HG03135 (cell line): ENCODE data around the gene SMAD3.

Source experiments
- ATAC-seq: cut with Tn5 transposase; IDR thresholded peaks from one replicate; pipeline ENCODE4 v1.9.1; 2021; ENCODE audit warnings: mild to moderate bottlenecking, moderate library complexity; ENCODE audit not compliant: unreplicated experiment

The SMAD3 gene

DNA sequence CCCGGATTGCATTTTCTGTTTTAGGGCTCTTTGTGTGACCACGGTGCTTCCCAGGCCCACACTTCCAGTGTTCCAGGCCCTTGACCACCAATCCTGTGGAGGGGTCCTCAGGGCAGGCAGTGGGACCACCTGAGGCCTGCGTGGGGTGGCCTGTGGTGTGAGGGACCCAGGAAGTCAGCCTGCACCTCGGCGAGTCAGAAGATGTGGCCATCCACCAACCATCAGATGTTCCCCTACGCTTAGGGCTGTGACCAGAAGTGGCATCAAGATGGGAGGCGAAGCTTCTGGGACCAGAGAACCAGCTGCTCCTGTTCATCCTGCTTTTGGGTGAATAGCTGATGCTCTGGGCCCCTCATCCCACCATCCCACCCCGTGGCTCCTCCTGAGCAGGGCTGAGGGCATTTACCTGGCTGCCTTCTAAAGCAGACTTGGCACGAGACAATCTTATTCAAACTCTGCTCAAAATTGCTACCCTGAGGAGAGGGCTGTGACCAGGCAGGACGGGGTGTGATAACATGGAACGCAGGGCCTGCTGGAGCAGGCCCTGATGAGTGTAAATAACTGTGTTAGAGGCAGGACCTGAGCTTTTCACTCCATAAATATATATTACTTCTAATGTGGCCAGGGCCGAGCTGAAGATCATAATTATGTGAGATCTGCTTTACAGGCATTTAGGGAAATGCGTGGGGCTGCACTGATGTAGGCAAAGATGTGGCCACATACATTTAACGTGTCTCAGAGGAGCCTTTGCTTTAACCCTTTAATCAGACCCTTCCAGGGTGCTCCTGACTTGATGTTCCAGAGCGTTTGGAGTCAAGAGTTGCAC, 28.8 kb downstream of the SMAD3 start:
- no peak for ATAC-seq

DNA sequence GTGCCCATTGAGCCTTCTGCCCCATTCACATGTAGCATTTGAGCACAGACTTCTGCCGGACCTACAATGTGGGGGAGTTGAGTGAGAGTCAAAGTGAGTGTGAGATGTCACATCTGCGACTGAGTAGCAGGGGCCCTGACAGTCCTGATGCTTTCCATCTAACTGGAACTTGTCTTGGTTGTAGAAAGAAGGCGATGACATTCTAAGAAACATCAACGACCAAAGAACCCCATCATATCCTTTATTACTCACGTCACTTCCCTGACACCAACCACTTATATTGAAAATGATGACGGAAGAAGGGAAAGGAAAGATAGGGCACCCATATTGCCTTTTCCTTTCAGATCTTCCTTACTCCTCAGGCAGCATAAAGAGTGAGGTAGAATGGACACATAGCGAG, 30.5 kb downstream of the SMAD3 start:
- no peak for ATAC-seq

DNA sequence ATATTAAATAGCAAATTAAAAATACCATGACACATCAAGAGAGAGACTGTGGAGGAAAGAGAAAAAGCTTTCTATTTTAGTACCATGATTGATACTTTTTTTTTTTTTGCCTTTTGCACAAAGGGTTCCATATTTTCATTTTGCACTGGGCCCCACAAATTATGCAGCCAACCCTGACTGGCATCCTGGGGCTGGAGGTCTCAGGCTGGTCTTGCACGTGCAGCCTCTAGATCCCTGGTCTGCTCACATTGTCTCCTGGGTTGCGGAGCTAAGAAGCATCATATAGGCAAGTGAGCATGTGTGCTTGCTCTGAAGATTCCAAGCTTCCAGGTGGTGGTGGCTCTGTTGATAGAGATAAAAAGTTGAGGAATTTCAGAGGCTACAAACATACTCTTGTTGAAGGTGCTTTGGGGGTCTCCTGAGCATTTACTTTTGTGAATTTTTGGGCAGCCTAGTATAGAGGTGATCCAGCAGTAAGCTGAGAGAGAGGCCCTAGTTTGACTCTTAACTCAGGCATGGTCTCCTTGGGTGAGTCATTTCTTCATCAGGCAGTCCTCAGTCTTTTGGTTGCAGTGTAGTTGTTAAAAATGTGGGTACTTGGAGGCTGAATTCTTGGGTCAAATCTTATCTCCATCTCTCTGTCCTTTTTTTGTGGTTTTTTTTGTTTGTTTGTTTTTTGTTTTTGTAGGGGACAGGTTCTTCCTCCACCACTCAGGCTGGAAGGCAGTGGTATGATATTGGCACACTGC, 31.3 kb downstream of the SMAD3 start:
- ATAC-seq = no peak

DNA sequence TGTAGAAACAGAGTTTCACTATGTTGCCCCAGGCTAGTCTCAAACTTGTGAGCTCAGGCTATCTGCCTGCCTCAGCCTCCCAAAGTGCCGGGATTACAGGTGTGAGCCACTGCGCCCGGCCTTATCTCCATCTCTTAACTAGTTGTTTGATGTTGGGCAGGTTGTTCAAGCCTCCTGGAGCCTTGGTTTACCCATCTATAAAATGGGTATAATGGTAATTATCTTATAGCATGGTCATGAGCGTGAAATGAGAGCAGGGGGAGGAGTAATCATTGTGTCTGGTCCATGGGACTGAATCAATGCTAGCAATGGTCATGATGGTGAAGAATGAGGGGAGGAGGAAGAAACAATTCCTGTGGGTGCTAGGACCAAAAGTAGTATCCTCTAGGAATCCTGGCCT, 32.0 kb downstream of the SMAD3 start:
- no peak for ATAC-seq

DNA sequence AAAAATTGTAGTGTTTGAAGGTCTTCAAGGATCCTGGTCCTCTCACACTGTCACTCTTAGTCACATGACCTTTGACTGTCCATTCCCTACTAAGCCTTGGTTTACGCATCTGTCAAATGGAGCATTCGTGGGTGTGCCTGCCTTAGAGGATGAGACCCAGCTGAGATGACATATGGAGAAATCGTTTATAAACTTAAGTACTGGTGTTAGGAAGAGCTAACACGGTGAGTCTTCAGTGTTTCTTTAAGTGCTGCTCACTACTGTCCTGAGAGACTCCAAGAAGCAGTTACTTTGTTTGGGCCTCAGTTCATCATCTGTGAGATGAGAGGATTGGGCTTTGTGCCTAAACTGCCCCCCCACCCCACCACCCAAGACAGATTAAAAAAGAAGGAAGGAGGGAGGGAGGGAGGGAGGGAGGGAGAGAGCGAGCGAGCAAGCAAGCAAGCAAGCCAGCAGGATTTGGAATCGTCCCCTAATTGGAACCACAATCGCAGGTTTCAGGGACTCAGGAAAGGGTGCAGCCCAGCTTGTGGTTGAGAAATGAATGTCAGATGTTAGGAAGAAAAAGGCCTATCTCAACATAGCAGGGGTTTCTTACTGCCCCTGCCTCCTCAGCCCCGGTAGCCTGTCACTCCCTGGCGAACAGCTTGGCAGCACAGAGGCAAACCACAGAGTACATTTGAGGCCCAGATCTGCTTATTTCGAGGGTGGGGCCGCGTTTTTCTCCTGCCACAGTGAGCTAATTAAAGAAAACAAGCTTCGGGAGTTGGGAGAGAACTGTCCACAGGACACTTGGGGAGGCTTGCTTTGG, 32.7 kb downstream of the SMAD3 start:
- no peak for ATAC-seq

DNA sequence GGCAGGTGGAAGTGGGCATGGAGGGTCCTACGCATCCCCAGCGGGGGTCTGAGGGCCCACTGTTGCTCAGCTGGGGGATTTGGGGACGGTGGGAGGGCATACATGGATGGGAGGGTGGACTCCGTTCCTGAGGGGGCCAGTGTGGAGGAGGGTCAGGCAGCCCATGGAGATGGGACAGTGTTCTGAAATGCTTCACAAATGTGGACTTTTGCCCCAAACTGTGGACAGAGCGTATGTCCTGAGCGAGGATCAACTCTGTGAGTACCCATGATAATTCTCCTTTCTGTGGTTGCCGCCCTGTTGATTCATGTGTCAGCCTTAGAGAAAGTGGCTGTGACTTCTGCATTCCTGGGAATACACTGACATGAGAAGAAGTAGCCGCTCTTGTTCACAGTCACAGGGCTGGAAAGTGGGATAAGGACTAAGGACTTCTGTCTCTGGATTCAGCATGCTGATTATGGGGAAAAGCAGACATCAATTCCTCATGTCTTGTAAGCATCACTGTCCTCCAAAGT, 33.4 kb downstream of the SMAD3 start:
- no peak for ATAC-seq

DNA sequence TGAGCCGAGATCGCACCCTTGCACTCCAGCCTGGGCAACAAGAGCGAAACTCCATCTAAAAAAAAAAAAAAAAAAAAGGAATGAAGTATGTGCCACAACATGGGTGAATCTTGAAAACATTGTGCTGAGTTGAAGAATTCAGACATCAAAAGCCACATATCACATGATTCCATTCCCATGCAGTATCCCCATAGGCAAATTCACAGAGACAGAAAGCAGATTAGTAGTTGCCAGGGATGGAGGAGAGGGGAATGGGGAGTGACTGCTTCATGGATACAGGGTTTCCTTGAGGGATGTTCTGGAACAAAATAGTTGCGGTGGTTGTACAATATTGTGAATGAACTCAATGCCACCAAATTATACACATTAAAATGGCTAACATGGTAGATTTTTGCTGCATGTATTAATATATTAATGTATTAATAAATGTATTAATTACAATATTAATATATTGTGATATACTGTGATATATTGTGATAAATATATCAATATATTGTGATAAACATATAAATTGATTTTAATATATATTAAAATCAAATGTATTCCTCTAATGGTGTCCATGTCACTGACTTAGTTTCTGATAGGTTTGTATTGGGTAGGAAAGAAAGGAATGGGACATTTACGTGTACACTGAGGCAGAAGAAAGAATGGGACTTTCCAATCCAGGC, 34.9 kb downstream of the SMAD3 start:
- no peak for ATAC-seq

DNA sequence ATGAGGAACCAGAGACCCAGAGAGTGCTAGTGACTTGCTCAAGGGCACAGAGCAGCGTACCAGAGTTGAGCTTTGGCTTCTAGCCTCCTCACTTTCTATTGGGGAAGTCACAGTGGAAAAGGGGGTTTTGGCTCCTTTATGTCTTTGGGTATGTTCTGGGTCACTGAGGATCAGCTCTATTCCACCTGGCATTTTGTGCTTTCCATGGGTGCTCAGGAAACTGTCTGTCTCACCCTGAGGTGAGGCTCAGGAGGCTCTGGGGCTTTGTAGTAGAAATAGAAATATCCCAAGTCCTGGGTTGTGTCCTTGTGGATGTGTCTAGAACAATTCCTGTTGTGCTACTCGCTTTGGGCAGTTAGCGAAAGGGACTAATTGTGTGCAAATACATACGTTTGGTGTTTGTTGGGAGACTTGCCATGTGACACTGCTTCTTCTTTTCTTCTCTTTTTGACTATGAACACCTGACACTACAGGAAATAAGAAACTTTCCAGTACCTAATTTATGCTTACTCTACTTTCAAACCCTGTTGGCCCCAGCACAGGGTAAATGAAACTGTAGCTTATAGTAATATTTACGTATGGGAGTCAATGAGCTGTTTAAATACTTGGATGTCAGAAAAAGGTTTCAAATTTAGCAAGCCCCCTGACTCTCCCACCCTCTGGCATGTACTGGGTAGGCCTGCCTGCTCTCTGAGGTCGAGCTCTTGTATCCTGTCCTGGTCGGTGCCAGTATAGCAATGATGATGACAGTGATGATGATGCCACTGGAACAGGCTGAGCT, 35.6 kb downstream of the SMAD3 start:
- ATAC-seq = peak; percentile 62

DNA sequence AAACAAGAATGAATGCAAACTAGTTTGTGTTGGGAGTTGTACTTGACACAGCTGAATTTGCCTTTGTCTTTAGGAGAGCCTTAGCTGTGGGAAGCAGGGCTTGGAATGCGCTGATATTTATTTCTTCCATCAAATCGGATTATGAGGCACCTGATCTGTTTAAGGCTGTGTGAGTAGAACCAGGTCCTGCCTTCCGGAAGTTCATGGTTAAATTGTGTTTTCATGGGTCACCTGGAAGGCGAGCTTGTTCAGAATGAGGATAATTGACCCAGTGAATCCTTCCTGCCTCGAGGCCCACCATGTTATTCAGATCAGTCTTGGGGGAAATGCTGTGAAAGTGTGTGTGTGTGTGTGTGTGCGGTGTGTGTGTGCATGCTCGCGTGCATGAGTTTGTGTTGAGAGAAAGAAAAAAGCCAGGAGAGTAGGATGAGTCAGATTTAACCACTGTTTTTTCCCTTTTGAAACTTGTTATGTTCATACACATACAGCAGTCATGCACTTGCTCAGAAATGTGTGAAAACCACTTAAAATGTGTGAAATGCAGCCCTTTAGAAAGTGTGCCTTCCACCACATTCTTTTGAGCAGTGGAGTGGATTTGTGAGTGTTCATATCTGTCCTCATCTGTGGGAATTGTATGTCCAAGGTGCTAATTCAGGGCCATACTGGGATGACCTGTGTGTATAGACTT, 36.7 kb downstream of the SMAD3 start:
- ATAC-seq = peak; percentile 38

DNA sequence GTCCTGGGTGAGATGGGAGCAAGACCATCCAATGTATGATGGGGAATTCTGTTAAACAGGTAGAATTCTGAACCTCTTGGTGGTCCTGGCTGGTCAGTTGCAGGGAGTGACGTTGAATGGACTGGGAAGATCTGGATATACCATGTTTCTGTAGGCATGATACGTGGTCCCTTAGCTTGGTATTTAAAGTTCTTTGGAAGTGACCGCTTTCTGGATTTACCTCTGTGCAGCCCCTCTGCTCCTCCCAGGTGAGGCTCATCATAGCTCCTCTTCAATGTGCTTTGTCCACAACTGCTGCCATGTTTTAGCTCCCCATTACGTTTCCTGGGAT, 37.2 kb downstream of the SMAD3 start:
- ATAC-seq = no peak

DNA sequence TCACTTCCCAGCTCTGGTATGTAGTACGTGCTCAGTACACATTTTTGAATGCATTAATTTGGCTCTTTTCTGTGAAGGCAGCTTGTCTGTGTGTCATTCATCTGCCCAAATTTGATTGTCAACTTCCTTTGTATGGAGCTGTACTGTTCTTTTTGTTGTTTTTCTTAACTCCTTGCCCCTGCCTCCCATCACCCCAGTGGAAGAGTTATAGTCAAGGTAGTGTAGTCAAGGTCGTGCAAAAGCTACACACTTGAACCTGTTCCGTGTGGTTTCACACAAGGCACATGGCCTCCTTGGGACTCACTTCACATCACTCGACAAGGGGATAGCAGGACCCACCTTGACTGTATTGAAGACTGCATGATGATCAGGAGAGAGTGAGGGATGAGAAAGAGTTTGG, 37.6 kb downstream of the SMAD3 start:
- ATAC-seq = no peak

DNA sequence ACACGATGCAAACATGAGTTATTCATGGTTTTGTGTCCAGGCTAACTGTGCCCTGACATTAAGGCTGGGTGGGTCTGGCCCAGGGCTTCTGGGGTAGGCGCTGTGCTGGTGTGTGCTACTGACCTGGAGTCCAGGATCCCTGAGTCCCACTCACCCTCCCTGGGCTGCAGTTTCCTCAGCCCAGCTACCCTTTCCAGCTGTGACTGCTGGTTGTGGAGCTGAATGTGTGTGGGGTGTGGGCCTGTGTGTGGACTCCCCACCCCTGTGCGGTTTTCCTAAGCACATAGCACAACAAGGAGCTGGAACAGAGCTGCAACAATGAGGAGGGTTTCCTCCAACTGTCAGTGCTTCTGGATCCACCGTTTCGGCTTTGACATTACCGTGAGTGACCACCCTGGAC, 38.0 kb downstream of the SMAD3 start:
- no peak for ATAC-seq

DNA sequence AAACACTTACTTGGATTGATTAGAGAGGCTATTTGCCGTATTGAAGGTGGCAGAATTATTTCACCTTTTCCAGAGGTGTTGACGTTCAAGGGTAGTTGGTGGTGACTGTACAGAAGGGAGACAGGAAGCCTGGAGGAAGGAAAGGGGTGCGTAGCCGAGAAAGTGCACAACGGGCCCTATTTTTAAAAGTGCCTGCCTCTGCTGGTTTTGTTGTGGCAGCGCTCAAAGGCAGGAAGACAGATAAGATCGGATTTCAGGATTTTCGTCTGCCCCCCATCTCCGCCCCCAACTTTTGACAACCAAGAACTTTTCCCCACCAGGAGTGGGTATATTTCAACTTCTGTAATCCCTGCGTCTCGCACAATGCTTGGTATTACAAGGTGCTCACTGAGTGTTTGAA, 38.5 kb downstream of the SMAD3 start:
- no peak for ATAC-seq

DNA sequence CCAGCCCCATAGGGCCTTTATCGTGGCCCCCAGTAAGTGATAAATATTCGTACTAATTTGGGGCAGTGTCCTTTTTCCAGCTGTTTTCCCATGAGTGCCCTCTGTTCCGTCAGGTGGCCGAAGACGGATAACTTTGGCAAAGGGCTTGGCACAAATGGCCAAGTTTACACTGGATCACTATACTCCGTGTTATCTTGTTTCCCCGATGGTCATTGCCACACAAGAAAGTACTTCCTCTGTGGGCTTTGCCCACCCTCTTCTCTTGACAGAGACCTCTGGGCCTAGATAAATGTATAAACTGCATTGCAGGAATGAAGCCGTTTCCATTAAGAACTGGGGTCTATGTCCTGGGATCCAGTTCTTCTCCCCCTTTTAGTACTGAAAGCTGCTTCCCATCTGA, 39.1 kb downstream of the SMAD3 start:
- ATAC-seq = no peak

DNA sequence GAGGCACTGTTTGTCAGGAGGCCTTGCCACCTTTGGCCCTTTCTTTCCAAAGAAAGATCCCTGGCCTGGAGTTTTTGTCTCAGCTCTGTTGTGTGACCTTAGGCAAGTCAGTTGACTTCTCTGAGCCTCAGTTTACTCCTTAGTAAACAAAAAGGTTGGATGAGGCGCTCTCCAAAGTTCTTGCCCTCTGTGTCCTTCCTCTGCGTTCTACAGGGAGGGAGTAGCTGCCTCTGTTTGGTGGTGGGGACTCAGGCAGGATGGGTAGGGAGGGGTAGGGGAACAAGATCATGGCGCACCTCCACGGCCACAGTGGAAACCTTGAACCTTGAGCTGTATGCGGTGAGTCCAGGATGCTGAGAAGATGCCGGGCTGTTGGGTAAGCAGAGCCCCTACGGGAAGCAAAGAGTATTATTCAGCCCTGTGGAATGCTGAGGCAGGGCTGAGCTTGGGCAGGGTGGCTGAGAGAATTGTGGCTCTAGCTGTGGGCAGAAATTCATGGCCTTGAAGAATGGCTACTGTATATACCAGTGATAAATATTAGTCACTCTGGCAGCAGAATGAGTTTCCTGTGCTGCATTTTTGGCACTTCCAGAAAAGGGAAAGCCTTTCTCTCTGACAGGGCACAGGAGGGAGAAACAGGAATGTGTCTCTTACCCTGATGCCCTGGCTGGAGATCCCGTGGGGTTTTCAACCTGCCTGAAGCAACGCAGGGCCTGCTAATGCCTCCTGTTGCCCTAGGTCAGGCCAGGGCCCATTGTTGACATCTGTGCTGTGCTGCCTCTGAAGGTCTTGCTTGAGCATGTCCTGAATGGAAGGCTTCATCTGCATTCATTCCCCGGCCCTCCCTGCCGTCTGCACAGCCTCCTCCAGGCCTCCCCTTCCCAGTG, 39.9 kb downstream of the SMAD3 start:
- ATAC-seq = no peak

DNA sequence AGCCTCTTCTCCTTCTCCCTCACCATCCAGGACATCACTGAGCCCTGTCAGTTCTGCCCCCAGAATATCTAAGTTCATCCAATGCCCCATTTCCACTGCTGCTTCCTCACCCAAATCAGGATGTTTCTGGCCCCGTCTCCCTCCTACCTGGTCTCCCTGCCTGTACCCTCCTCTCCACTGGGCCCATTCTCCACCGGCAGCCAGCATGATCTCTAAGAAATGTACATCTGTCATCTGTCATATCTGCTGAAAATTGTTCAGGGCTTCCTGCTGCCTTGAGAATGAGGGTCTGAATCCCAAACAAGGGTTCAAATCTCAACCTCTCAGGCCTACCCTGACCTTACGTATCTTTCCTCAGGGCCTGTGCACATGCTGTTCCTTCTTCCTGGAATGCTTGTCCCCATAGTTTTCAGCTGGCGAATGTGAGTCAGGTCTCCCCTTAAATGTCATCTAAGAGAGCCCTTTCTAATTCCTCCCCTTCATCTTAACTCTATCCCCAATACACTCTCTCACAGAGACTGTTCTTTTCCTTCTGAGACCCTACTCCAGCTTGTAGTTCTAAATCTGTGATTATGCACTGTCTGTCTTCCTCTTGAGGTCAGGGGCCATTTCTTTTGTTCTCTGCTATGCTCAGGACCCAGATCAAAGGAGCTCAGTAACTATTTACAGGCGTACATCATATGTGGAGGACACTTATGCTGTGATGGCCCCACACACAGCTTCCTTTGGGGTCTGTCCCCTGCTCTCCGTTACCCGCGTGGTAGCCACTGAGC, 40.8 kb downstream of the SMAD3 start:
- ATAC-seq = no peak

DNA sequence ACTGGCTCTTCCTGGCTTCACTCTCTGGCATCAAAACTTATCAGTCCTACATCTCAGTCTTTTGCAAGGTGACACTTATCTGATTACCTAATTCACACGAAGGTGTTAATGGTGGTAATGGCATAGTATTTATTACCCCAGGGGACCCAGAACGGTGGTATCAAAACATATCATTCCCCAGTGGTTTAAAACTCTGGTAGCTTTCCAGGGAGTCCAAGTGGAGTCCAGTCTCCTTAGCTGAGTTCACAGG, 41.3 kb downstream of the SMAD3 start:
- ATAC-seq = no peak
